VCaP (cell line): ENCODE measurements around the gene TLE1.

ENCODE experiments used
- H3K27ac ChIP-seq: fragments of 450-650 bp; 2 replicates; pipeline ENCODE4 v1.5.1; 2017
- CTCF ChIP-seq: fragments of 450-650 bp; conservative IDR thresholded peaks from 2 replicates; pipeline ENCODE4 v1.5.1; 2017; ENCODE audit warnings: mild to moderate bottlenecking, moderate library complexity

TLE1 gene

DNA sequence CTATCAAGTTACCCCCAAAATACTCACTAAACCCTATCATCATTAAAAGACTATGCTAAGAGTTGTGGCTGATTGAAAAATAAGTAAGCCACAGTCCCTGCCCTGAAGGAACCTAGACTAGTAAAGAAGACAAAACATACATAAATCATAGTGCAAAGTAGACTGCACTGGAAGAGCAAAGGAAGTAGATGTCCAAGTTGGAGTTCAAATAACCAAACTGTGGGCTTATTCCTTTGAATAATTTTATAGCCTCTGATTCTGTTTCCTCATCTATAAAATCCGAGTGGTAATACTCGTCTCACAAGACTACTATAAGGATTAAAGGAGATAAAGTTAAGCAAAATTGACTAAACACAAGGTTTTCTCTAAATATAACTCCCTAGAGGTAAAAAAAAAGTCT lies 140.4 kb downstream of the TLE1 start:
- TF ChIP-seq CTCF: no peak
- peak overlapping the region; percentile 74 for H3K27ac ChIP-seq

DNA sequence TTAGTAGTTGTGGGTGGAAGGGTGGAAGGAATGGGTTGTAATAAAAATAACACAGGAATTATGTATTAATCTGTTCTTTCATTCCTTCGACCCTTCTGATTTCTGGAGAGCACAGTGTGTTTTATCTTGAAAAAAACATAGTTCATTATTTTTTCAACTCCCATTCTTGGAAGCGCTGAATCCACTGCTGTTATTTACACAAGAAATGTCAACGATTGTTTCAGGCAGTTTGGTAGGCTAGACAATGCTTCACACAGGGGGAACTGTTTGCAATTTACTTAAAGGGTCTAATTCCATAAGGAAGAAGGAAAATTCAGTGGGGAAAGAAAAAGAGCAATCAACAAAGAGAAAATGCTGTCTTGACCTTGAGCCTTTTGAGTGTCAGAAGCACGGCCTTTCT lies 142.9 kb downstream of the TLE1 start:
- no peak for TF ChIP-seq CTCF

GRCh38 chr9:81543695-81544094 lies 145.7 kb downstream of the TLE1 start:
- TF ChIP-seq CTCF: no peak
- H3K27ac ChIP-seq: no peak overlapping the region

More for the DNA sequence above, 142.9 kb downstream of the TLE1 start:
- no peak overlapping the region for H3K27ac ChIP-seq

DNA sequence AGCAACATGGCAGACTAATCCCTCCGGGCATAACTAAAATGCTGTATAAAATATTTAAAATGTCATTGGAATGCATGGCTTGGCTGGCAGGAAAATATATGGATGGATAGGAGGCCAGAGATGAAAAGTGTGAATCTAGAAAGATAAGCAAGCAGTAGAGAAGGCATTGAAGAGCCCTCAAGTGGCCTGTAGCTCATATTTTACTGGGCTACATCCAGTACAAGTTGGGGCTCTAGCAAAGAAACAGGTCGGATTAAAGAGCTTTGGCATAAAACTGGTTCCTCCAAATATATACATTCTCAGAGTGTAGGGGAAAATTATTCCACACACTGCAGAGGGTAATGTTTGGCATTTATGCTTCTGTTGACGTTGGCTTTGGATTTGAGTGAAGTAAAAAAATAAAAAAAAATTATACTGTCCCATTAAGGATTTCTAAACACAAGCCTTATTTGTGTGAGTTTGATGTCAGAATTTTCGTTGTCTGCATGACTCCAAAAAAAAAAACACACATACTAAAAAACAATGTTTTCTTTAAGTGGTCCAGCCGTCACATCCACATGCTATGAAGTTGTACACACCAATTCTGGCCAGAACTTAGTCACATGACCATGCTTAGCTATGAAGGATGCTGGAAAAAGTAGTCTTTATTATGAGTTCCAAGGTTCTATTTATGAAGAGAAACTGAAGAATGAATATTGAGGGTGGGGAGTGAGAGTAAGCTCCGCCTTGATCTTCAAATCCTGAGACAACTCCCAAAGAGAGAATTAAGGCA lies 147.0 kb downstream of the TLE1 start:
- no peak for TF ChIP-seq CTCF
- no peak overlapping the region for H3K27ac ChIP-seq

DNA sequence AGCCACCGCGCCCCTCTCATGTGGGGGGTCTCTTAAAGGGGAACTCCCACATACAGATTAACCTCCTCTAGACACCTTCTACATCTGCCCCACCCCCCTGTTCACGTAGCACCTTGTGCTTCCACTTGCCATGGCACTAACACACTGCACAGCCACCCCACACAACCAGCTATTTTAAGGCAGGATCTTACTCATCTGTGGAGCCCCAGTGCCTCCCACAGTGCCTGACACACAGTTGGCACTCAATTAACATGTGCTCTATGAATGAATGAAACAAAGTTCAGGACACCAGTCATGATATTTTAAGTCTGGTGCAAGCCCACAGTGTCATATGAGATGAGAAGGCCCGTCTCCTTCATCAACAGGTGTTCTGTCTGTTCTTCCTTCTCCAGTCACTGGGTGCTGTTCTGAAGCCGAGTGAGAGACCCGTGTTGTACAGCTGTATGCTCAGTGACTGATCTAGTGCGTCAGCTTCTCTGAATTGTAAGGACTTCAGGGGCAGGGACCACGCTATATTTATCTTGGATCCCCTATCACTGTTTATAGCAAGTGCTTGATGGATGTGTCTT lies 149.1 kb downstream of the TLE1 start:
- no peak for TF ChIP-seq CTCF
- H3K27ac ChIP-seq: no peak overlapping the region

DNA sequence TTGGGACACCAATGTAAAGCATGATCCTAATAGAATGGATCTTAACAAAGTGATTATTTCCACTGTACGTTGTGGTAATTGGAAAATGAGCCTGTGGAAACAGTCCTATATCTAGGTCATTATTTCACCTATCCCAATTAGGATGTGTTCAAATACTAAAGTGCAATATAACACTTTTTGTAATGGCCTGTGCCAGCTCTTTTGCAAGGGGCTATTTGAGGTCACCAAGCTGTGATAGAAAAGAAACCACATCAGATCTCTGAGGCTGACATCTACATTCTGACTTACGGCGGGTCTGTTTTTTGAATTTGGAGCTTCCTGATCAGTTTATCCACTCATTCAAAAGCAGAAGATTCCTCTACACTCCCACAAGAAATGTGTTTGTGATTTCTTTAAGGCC lies 150.0 kb downstream of the TLE1 start:
- H3K27ac ChIP-seq: no peak overlapping the region
- no peak for TF ChIP-seq CTCF

GRCh38 chr9:81538890-81539289 lies 150.5 kb downstream of the TLE1 start:
- no peak overlapping the region for H3K27ac ChIP-seq
- no peak for TF ChIP-seq CTCF
